ENCODE results near the gene SLC5A8. TPM values are rescaled to one million over a fixed set of nuclear protein-coding genes. Genes with fewer than 3 reads are reported as not detected.

Gene SLC5A8
- total RNA-seq, 1 experiment from 2014 or later, result not detected

DNA sequence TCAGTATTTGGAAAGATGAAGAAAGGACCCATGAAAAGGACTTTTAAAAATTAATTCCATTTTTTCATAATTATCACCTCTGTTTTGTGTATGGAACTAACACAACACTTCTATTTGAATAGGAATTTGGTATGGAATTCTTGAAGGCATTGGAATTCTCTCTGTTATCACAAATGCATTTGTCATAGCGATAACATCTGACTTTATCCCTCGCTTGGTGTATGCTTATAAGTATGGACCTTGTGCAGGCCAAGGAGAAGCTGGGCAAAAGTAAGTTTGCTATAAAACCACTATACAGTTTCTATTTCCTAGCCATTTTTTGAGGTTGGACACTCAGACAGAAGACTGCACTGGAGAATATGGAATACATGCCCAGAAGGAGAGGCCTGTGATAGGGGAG is 98.6 kb downstream of the SLC5A8 start:
- POLR2A ChIA-PET (ENCODE audit: unreplicated experiment), result no interaction called here
- intact Hi-C loops (cut with micrococcal nuclease; ENCODE audit: unreplicated experiment), result no loop called here

GRCh38 chr12:101110866-101111265 is 99.2 kb downstream of the SLC5A8 start:
- Histone ChIP-seq H3K9me2 (ENCODE audit: insufficient read depth) (no peaks in the 10 kb centered on the region; the same call in 1 of the 2 replicates), H3K4me1 (replicated peaks; ENCODE audit: insufficient read depth) (no peaks in the 10 kb centered on the region), H4K20me1 (ENCODE audit: insufficient read depth) (no peaks in the 10 kb centered on the region), H3K27ac (no peak overlapping the region), H2AFZ (no peak overlapping the region), H3K9me3 (ENCODE audit: insufficient read depth, low read depth) (no peaks in the 10 kb centered on the region), H3K36me3 (ENCODE audit: low read depth) (no peaks in the 10 kb centered on the region), H3K79me2 (ENCODE audit: low read depth) (no peaks in the 10 kb centered on the region), H3K4me2 (no peak overlapping the region), H3F3A (ENCODE audit: insufficient read depth, low read depth) (no peaks in the 10 kb centered on the region), H3K27me3 (ENCODE audit: insufficient read depth, low read depth) (no peaks in the 10 kb centered on the region), H3K4me3 (no peak overlapping the region)
- no peak for DNase-seq
- ChIA-PET CTCF (no interaction called here), POLR2A (ENCODE audit: unreplicated experiment) (no interaction called here)
- TF ChIP-seq CTCF (conservative IDR thresholded peaks at IDR 0.05) (no peak), EZH2 (IDR thresholded peaks at IDR 0.05; ENCODE audit: low read depth) (no peak)
- no TSS peak for BruUV-seq (replicated peaks)
- intact Hi-C loops (cut with micrococcal nuclease; ENCODE audit: unreplicated experiment), result no loop called here

More for the DNA sequence above, 98.6 kb downstream of the SLC5A8 start:
- Histone ChIP-seq H3K4me1 (replicated peaks; ENCODE audit: insufficient read depth) (no peaks in the 10 kb centered on the region), H3K4me3 (no peak overlapping the region), H3K27ac (no peak overlapping the region), H2AFZ (no peak overlapping the region), H3K79me2 (ENCODE audit: low read depth) (no peaks in the 10 kb centered on the region), H3K9me2 (ENCODE audit: insufficient read depth) (no peaks in the 10 kb centered on the region; the same call in 1 of the 2 replicates), H3F3A (ENCODE audit: insufficient read depth, low read depth) (no peaks in the 10 kb centered on the region), H4K20me1 (ENCODE audit: insufficient read depth) (no peaks in the 10 kb centered on the region), H3K27me3 (ENCODE audit: insufficient read depth, low read depth) (no peaks in the 10 kb centered on the region), H3K36me3 (ENCODE audit: low read depth) (no peaks in the 10 kb centered on the region), H3K4me2 (no peak overlapping the region), H3K9me3 (ENCODE audit: insufficient read depth, low read depth) (no peaks in the 10 kb centered on the region)
- no TSS peak for BruUV-seq (replicated peaks)
- no peak for TF ChIP-seq EZH2 (IDR thresholded peaks at IDR 0.05; ENCODE audit: low read depth)
- no peak for DNase-seq
- CTCF ChIA-PET, result no interaction called here

DNA sequence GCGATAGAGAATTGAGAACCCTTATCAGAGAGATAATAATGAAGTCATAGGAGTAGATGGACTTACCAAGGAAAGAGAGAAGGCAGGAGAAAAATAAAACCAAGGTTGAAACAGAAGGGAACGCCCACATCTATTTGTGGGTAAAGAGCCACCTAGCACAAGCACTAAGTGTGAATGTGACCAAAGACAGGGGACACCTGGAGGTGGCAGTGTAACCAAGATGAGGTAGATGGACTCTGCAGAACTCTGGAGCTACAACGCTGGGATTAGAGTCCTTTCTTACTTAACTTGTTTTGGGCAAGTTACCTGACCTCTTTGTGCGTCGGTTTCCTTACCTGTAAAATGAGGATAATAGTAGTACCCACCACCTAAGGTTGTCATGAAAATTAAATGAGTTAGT is 101.9 kb downstream of the SLC5A8 start:
- Histone ChIP-seq H3K79me2 (ENCODE audit: low read depth) (no peaks in the 10 kb centered on the region), H4K20me1 (ENCODE audit: insufficient read depth) (no peaks in the 10 kb centered on the region), H3K27me3 (ENCODE audit: insufficient read depth, low read depth) (no peaks in the 10 kb centered on the region), H3K4me2 (no peak overlapping the region), H2AFZ (no peak overlapping the region), H3K4me1 (replicated peaks; ENCODE audit: insufficient read depth) (no peaks in the 10 kb centered on the region), H3F3A (ENCODE audit: insufficient read depth, low read depth) (no peaks in the 10 kb centered on the region), H3K36me3 (ENCODE audit: low read depth) (no peaks in the 10 kb centered on the region), H3K9me3 (ENCODE audit: insufficient read depth, low read depth) (no peaks in the 10 kb centered on the region), H3K27ac (no peak overlapping the region), H3K9me2 (ENCODE audit: insufficient read depth) (no peaks in the 10 kb centered on the region; the same call in 1 of the 2 replicates), H3K4me3 (no peak overlapping the region)
- intact Hi-C loops (cut with micrococcal nuclease; ENCODE audit: unreplicated experiment), result no loop called here
- no TSS peak for BruUV-seq (replicated peaks)
- POLR2A ChIA-PET (ENCODE audit: unreplicated experiment), result no interaction called here
- CTCF ChIA-PET, result no interaction called here
- TF ChIP-seq EZH2 (IDR thresholded peaks at IDR 0.05; ENCODE audit: low read depth), result no peak
- no peak for TF ChIP-seq CTCF (conservative IDR thresholded peaks at IDR 0.05)
- DNase-seq, result no peak

- ChIA-PET POLR2A (ENCODE audit: unreplicated experiment) (no interaction called here), CTCF (no interaction called here)
- Histone ChIP-seq H3K27me3 (ENCODE audit: insufficient read depth, low read depth) (no peaks in the 10 kb centered on the region), H3K4me2 (no peak overlapping the region), H3F3A (ENCODE audit: insufficient read depth, low read depth) (no peaks in the 10 kb centered on the region), H3K4me3 (no peak overlapping the region), H3K4me1 (replicated peaks; ENCODE audit: insufficient read depth) (no peaks in the 10 kb centered on the region), H3K9me3 (ENCODE audit: insufficient read depth, low read depth) (no peaks in the 10 kb centered on the region), H2AFZ (no peak overlapping the region), H3K9me2 (ENCODE audit: insufficient read depth) (no peaks in the 10 kb centered on the region; the same call in 1 of the 2 replicates), H3K36me3 (ENCODE audit: low read depth) (no peaks in the 10 kb centered on the region), H4K20me1 (ENCODE audit: insufficient read depth) (no peaks in the 10 kb centered on the region), H3K79me2 (ENCODE audit: low read depth) (no peaks in the 10 kb centered on the region), H3K27ac (no peak overlapping the region)
- TF ChIP-seq EZH2 (IDR thresholded peaks at IDR 0.05; ENCODE audit: low read depth) (no peak), CTCF (conservative IDR thresholded peaks at IDR 0.05) (no peak)
- BruUV-seq (replicated peaks), result no TSS peak
- intact Hi-C loops (cut with micrococcal nuclease; ENCODE audit: unreplicated experiment), result no loop called here
- no peak for DNase-seq
These were observed 102.8 kb downstream of the SLC5A8 start for GRCh38 chr12:101107032-101107763.

All from PC-9 (cell line).